H1 (cell line): ENCODE data around the gene SPOCK3.

Source experiments
- EZH2 ChIP-seq: fragments of 200-600 bp; sonication (generic); IDR thresholded peaks from 2 replicates; pipeline ENCODE4 v1.7.1; 2012; ENCODE audit warnings: low read depth, mild to moderate bottlenecking, moderate library complexity, low read length, inconsistent platforms; ENCODE audit not compliant: severe bottlenecking
- MAFK ChIP-seq: IDR thresholded peaks from 2 replicates; pipeline ENCODE4 v1.6.1; 2012; ENCODE audit warnings: low read depth, mild to moderate bottlenecking, improper control_type of control experiment, low read length
- PHF8 ChIP-seq: fragments of 200-600 bp; sonication (generic); conservative IDR thresholded peaks from 2 replicates; pipeline ENCODE4 v1.7.1; 2012; ENCODE audit warnings: low read depth, mild to moderate bottlenecking, inconsistent platforms, low read length, moderate library complexity
- POLR2A ChIP-seq, 2 experiments: IDR thresholded peaks; 1 replicate in 1 of 2; 2 replicates in 1 of 2; pipeline ENCODE4 v1.6.1; 2011; ENCODE audit warnings: low read depth in 2 of 2, low read length in 2 of 2, mild to moderate bottlenecking in 2 of 2; ENCODE audit errors: control extremely low read depth in 1 of 2
- RFX5 ChIP-seq: IDR thresholded peaks from 2 replicates; pipeline ENCODE4 v1.6.1; 2011; ENCODE audit warnings: low read depth, low read length, improper control_type of control experiment, borderline replicate concordance
- SUZ12 ChIP-seq: fragments of 200-600 bp; sonication (generic); IDR thresholded peaks from 2 replicates; pipeline ENCODE4 v1.6.1; 2012; ENCODE audit warnings: mild to moderate bottlenecking, inconsistent platforms, low read length, moderate library complexity, mixed read lengths
- TF ChIP-seq, protein P1 (sequence below), 3 experiments: IDR thresholded peaks; 1 replicate in 2 of 3; 2 replicates in 1 of 3; pipeline versions ENCODE4 v1.5.1 to v1.6.1; 2011; ENCODE audit warnings: low read length in 3 of 3, mild to moderate bottlenecking in 3 of 3, inconsistent platforms in 2 of 3, low read depth in 1 of 3, moderate library complexity in 1 of 3; ENCODE audit not compliant: insufficient read depth in 1 of 3; ENCODE audit errors: control extremely low read depth in 1 of 3

DNA sequence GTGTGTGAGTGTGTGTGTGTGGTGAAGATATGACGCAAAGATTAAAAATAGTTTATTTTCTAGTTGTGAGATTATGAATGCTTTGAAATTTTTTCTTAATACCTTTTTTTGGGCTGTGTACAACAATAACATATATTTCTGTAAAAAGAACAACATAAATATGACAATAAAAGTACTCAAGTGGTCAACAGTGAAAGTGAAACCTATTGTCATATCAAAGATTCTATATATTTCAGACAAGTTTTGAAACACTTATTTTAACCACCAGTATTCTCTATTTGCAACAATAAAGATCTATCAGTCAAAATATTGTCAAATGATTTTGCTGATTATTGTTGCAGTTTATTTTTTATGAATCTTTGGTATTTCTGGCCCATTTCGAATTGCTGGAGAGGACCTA, 98.0 kb downstream of the SPOCK3 start:
- no peak for TF ChIP-seq POLR2A (IDR thresholded peaks at IDR 0.05; ENCODE audit: control extremely low read depth in 1 of 2, low read depth in 2 of 2, low read length in 2 of 2)
- no peak for TF ChIP-seq MAFK
- TF ChIP-seq, protein P1, sequence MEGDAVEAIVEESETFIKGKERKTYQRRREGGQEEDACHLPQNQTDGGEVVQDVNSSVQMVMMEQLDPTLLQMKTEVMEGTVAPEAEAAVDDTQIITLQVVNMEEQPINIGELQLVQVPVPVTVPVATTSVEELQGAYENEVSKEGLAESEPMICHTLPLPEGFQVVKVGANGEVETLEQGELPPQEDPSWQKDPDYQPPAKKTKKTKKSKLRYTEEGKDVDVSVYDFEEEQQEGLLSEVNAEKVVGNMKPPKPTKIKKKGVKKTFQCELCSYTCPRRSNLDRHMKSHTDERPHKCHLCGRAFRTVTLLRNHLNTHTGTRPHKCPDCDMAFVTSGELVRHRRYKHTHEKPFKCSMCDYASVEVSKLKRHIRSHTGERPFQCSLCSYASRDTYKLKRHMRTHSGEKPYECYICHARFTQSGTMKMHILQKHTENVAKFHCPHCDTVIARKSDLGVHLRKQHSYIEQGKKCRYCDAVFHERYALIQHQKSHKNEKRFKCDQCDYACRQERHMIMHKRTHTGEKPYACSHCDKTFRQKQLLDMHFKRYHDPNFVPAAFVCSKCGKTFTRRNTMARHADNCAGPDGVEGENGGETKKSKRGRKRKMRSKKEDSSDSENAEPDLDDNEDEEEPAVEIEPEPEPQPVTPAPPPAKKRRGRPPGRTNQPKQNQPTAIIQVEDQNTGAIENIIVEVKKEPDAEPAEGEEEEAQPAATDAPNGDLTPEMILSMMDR (IDR thresholded peaks at IDR 0.05; ENCODE audit: control extremely low read depth in 1 of 3, insufficient read depth in 1 of 3, low read depth in 1 of 3, low read length in 3 of 3), result no peak
- no peak for TF ChIP-seq RFX5
- TF ChIP-seq SUZ12, result no peak
- TF ChIP-seq PHF8, result no peak
- TF ChIP-seq EZH2, result no peak
